ENCODE results near the gene EPB41.
"Not testable (repeated sequence)": the region's sequence is repeated elsewhere in the genome, so short reads cannot be mapped to it uniquely, and the experiment has no call there.

Gene EPB41

DNA sequence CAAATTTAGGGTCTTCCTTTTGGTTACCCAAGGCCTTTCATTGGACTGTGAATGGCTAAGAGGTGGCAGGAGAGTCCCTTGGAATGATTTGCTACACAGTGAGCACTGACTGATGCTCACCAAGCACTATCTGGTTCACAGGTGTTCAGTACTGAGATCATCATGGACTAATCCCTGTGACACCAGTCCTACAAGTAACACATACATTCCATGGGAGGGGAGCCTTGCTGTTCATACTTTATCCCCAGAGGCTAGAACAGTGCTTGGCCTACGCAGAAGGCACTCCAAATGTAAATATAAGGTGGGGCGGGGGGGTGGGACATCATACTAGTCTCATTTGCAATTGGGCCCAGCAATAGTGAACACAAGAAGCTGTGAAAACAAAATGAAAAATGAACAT is 229.8 kb downstream of the EPB41 start:
- DNase-seq, result no peak

GRCh38 chr1:29145739-29146437 is 231.5 kb downstream of the EPB41 start:
- no peak for DNase-seq

DNA sequence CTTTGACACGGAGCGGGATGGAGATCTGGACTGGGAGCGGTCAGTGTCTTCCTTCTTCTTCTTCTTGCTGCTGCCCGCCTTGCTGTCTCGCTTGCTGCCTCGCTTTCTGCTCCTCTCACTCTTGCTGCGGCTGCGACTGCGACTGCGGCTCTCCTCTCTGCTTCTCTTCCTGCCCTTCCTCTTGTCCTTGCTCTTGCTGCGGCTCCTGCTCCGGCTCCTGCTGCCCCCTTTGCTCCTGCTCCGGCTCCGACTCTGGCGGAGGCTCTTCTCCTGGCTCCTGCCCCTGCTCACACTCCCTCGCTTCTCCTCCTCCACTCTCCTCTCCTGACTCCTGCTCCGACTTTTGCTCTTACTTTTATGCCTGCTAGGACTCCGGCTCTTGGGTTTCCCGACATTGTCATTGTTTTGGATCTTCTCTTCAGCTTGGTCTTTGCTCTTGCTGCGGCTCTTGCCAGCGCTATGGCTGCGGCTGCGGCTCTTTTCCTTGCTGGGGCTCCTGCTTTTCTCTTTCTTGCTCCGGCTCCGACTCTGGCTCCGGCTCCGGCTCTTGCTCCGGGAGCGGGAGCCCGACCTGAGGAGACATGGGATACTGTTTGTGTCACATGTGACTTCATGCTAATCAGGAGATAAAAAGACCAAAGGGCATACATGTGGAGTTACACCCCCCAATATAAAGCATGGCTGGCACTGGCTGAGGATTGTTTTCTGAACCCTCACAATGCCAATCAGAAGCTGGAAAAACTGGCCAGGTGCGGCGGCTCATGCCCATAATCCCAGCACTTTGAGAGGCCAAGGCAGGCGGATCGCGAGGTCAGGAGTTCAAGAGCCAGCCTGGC is 234.5 kb downstream of the EPB41 start:
- DNase-seq, result no peak

GRCh38 chr1:29150346-29150745 is 236.0 kb downstream of the EPB41 start:
- DNase-seq, result not testable (repeated sequence)

- no peak for DNase-seq
Observed at GRCh38 chr1:29152046-29152805, 237.9 kb downstream of the EPB41 start.

DNA sequence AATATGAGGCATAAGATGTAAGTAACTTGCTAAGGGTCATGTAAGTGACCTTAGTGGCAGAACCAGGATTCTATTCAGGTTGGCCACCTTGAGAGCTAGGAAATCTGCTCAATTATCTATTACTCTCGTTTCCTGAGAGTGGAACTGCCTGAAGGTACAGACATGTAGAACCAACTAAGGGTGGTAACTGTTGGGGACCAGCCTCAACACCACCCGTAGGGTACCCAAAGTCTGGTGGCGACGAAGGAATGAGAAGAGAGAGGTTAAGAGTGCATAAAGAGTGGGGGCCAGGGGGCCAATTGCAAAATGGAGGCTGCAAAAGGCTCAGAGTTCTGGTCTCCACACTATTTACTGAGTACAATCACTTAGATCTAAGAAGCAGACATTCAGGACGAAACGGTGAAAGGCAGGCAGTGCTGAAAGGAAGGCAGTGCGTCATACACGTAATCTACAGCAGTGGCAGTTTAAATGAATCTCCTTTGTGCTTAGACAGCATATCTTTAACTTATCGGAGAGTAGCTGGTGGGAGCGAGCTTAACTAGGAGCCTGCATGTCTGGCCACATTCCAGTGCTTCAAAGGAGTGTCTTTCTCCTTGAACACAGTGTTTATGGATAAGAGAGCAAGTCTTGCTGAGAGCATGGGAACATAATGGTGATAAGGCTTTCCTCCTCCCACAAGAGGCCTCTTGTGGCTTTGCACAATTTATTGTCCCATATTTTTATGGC is 242.3 kb downstream of the EPB41 start:
- DNase-seq, result no peak

DNA sequence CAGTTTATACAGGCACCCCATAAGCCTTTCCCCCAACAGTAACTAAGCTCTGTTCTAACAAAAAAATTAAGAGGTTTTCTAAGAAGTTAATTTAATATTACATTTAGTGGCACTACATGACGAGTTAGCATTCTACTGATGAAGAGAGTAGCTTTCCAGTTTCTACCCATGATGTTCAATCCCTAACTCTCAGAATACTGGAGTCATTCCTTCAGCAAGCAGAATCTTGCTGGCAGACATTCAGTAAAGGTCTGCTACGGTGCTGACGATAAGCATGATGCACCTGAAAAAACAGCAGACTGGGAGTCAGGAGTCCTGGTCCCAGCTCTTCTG is 242.9 kb downstream of the EPB41 start:
- DNase-seq, result no peak

DNA sequence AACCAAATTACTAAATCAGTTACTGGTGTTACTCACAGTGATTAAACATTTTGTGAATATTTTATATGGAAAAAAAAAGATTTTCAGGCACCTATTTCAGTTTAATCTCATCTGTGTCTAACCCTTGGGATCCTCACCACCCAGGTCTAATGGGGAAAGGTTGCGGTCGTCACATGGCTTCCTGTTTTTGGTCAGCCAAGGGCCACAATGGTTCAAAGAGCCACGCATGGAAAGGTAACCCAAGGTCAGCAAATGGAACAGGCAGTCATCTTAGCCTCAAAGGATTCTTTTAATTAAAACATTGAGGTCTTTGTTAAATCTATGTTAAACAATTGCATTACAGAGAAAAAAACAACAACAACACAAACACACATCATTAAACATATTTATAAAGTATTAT is 245.4 kb downstream of the EPB41 start:
- no peak for DNase-seq

DNA sequence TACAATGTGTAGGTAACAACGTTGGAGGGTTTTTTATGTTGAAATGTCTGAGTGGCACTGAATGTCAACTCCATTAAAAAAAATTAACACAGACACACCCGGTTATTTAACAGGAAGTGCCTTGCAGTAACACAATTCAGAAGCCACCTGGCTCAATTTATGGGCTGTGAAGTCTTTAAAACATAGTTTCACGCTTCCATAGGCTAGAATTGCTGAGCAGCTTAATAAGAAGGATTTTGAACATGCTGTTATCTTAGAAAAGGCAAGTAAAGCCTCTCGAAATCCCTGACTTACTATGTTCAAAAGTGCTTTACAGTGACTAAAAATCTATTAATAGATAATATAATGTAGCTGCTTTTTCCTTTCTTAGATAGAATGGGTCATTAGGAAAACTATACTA is 247.7 kb downstream of the EPB41 start:
- DNase-seq, result no peak

- no peak for DNase-seq
Observed at GRCh38 chr1:29162476-29163138, 248.2 kb downstream of the EPB41 start.

- no peak for DNase-seq
Observed at GRCh38 chr1:29164588-29164987, 250.2 kb downstream of the EPB41 start.

DNA sequence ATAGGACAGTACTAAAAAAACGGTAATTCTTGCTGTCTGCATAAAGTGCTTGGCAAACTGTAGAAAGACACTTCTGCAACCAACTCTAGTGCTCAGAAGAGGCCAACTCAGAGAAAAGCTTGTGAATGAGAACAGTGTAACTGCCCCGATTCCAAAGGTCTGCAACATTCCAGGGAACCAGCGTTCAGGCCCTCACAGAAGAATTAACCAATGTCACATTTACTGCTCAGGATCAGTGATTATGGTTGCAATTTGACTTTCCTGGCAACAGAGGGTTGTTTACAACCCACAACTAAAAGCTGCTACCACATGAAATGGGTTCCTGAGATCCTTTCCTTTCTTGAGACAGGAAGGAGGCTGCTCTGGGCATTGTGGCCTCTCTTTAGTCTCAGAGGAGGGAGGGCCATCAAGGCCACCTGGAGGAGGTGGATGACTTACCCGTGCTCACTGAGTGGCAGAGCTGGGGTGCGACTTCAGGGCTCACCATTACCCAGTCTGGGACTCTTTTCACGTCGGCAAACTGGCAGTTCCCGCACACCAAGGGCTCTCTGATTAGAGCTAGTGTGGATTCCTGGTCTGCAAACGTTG is 252.0 kb downstream of the EPB41 start:
- DNase-seq, result no peak

DNA sequence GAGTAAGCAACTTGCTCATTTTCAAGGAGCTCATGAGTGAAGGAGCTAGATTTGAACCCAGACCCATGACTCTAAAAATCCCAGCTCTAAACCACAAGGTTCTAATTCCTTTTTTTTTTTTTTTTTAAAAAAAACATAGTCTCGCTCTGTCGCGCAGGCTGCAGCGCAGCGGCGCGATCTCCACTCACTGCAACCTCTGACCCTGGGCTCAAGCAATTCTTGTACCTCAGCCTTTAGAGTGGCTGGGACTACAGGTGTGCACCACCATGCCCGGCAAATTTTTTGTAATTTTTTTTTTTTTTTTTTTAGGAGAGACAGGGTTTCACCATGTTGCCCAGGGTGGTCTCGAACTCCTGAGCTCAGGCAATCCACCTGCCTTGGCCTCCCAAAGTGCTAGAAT is 253.5 kb downstream of the EPB41 start:
- no peak for DNase-seq

Measured in activated CD4-positive, alpha-beta T cell treated with anti-CD3 and anti-CD28 coated beads, Interleukin-2, amount 50 U/mL, for 48 hours (primary cell).